NCI-H187 treated with DMSO at 0.1 percent for 48 hours (cell line): ENCODE measurements around the gene YPEL5.
"Not testable (repeated sequence)": the region's sequence is repeated elsewhere in the genome, so short reads cannot be mapped to it uniquely, and the experiment has no call there.

Experiments used
- DNase-seq: peaks from one replicate; lab custom pipeline; 2025; lab: John Stamatoyannopoulos, UW

Gene YPEL5

DNA sequence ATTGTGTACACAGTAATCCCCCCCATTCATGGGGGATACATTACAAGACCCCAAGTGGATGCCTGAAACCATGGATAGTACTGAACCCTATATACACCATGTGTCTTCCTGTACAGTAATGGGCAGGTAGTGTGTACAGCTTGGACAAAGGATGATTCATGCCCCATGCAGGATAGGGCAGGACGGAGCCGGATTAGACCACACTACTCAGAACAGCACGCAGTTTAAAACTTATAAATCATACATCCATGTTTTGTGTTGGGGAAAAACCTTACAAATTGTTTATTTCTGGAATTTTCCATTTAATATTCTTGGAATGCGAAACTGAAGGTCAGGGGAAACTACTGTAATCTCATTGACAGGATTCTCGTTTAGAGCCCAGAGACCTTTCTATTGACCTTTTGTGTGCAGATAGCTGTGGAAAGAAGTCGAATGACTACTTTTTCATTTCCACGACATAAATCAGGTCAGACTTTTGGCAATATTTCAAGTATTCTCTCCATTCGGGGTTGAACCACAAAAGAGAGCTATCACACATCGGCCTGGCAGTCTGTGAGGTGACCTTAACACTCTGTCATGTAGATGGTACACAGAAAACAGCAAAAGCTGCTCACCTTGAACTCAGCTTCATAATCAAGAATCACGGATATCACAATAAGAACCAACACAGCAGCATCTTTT is 9.9 kb upstream of the YPEL5 start:
- no peak for DNase-seq

- no peak for DNase-seq
Measured at GRCh38 chr2:30139131-30139870, 7.5 kb upstream of the YPEL5 start.

DNA sequence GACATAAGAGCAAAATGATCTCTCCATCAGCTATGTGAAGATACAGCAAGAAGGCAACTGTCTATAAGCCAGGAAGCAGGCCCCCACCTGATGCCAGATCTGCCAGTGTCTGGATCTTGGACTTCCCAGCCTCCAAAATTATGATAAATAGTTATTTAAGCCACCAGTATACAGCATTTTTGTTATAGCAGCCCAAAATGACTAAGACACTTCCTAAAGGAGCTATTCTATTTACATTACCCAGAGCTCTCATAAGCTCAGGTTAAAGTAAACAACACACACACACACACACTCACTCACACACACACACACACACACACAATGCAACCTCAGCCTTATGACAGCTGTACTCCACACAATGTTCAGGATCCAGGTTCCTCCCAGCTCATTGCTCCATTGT is 5.7 kb upstream of the YPEL5 start:
- DNase-seq: no peak

DNA sequence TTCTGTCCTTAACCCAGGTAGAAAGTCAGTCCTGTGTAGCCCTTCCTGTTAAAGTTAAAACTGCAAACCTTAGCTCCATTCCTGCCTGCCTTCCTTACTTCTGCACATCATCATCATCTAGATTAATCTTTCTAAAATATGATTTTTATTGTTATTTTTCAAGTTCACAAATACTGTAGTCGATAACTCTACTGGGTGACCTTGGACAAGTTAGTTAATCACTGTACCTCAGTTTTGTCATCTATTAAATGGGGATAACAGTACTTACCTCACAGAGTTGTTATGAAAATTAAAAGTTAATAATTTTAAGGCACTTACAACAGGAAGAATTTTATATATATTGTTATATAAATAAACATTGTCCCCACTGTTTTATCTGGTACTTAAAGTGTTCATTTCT is 2.5 kb upstream of the YPEL5 start:
- DNase-seq: no peak

- not testable (repeated sequence) for DNase-seq
Measured at GRCh38 chr2:30144951-30145350, 1.9 kb upstream of the YPEL5 start.

GRCh38 chr2:30145826-30146336 is 926 bp upstream of the YPEL5 start:
- no peak for DNase-seq

GRCh38 chr2:30147196-30147714 is 448 bp downstream of the YPEL5 start:
- DNase-seq: no peak

DNA sequence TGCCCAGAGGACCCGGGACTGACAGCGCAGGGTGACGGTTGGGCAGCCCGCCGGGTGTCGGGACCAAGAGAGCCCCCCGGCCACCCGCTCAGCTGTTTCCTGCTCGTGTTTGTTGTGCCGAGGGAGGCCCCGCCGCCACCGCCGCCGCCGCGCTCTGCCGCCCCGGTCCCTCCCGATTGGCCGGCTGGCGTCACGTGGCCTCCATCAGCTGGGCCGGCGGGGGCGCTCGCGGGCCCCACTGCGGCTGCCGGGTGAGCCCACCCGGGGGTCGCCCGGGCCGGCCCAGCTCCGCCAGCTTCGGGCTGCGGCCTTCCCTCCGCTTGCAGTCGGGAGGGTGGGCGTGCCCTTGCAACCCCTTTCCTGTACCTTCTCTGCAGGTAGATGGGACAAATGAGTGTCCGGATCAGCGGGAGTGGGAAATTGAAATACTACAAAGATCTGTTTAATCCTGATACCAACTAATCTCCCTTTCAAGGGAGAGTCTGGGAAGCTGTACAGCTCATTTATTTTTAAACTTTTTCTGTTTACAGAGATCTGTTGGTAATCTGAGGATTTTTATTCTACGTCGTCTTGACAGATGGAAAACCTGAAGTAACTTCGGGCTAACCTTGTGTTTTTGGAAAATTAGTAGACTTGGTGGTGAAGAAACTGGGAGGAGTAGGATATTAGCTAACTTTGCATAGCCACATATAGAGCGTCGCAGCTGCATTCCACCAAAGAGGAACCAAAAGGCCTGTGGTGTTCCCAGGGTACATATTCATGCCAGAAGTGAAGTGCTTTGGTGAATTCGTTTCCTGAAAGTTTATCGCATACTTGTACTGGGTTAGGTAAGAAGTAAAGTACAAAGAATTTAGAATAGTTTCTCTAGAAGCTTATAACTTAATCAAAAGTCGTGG is 1.2 kb downstream of the YPEL5 start:
- peak; percentile 12 for DNase-seq

- DNase-seq: no peak
Measured at GRCh38 chr2:30148850-30149249, 2.0 kb downstream of the YPEL5 start.

- no peak for DNase-seq
Measured at GRCh38 chr2:30149513-30149912, 2.7 kb downstream of the YPEL5 start.

DNA sequence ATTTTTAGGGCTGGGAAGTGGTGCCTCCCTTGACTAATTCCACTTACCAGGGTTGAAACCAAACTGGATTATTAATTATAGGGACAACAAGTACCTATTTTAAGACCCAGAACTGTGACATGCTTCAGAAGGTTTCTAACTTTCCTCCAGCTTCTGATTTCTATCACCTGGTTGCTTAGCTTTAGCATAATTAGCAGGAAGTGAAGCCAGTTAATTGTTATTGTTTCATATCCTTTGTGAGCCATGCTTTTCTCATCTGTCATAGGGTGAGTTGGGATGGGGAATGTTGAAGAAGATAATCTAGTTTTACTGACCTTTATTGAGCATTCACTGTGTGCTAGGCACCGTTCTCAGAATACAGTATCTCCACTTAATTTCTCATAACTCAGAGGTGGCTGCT is 3.2 kb downstream of the YPEL5 start:
- no peak for DNase-seq

DNA sequence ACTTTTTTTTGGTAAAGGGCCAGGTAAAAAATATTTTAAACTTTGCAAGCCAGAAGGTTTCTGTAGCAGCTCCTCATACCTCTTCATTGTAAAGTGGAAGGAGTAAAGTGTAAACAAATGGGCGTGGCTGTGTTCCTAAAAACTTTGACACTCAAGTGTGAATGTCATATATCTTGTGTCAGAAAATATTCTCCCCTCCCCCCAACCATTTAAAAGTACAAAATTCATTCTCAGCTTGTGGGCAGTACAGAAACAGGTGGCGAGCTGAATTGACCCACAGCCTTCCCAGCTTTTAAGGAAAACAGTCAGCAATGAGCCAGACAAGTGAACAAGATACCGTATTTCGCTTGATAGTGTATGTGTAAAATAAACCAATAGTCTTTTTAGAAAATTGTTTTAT is 4.0 kb downstream of the YPEL5 start:
- no peak for DNase-seq

DNA sequence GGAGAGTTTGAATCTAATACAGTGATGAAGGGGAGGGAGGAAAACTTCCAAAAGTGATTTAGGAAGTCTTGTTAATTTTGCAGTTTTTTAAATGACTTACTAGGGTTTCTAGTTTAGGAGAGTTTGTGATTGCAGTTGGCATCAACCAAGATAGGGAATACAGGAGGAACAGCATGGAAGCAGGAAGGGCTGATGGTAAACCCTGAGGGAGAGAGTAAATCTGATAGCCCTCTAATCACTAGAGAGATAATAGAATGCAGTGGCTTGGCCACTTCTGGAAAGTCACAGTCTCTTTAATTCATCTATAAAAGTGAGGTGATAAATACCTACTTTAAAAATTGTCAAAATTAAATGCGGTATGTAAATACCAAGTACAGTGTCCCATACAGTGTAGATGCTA is 5.6 kb downstream of the YPEL5 start:
- no peak for DNase-seq

GRCh38 chr2:30155202-30155601 is 8.4 kb downstream of the YPEL5 start:
- no peak for DNase-seq

DNA sequence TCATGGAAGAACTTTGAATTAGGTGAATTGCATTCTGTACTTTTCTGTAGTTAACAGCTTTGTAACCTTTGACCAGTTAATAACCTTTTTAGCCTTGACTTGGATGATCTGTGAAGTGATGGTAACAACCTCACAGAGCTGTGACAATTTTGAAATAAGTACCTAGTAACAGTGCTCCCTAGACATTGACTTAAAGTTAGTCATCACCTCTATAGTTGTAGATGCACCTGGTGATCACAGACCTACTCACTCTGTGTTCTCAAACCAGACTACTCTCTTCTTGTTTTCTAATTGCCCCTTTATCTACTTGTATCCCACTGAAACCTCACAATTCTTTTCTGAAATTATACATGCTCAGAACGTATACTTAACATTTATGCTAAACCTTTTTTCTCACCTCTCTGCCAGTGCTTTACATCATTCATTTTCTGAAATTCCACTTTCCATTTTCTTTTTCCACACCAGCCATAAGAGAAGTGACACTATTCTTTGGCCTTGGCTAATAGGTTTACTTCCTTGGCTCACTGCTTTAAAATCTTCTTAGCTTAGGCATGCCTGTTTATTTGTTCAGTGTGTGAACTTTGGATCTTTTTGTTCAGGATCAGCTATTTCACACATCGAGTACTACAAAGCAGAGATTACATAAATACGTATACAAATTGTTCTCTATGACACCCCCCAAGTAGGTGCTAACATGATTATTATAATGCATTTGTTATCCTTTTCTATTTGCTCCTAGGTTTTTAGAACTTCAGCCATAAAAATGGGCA is 9.3 kb downstream of the YPEL5 start:
- DNase-seq: no peak

GRCh38 chr2:30157616-30158015 is 10.8 kb downstream of the YPEL5 start:
- DNase-seq: no peak

GRCh38 chr2:30159766-30160165 is 13.0 kb downstream of the YPEL5 start:
- no peak for DNase-seq

DNA sequence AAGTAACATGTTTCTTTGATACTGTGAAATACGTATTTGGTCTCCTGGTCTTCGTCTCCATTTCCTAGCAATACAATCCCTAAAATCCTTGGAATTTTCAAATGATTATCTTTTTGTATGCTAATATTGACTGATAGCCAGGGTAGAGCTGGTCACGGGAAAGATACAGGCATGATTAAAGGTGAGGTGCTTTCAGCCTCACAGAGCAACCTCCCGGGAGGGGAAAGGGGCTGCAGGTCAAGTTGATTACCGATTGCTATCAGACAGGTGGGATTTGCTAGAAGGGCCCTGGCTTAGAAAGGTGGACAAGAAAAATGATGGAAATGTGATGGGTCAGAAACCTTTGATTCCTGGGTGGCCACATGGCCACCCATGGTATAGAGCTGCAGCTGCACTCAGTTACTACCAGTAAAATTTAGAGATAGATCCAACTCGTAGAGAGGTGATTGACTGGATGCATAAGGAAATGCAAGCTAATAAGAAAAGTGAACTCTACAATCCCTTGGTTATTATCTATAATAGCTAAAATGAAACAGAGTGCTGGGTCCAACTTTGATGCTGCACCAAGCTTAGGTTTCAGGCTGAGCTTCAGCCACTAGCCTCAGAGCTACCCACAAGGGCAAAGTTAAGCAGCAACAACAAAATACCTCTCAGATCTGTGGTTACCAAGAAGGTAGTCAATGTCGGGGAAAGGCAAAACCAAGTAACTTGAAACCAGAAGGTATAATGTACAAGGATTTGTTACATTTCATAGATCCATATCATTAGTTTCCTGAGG is 15.3 kb downstream of the YPEL5 start:
- no peak for DNase-seq

DNA sequence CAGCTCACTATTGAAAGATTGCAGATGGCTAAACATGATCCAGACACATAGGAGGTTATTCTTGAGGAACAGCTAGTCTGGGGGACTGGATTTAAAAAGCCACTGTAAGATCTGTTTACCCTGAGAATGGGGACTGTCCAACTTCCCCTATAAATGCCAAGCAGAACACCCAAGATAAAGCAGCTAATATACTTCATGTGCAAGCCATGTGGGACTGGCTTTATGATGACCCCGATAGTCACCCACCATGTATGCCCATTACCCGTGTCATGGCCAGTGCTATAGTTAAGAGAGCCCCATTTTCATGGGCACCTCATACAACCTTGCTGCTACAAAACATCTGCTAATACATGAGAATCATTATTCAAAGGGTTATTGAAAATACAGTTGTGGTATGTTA is 16.0 kb downstream of the YPEL5 start:
- DNase-seq: no peak

DNA sequence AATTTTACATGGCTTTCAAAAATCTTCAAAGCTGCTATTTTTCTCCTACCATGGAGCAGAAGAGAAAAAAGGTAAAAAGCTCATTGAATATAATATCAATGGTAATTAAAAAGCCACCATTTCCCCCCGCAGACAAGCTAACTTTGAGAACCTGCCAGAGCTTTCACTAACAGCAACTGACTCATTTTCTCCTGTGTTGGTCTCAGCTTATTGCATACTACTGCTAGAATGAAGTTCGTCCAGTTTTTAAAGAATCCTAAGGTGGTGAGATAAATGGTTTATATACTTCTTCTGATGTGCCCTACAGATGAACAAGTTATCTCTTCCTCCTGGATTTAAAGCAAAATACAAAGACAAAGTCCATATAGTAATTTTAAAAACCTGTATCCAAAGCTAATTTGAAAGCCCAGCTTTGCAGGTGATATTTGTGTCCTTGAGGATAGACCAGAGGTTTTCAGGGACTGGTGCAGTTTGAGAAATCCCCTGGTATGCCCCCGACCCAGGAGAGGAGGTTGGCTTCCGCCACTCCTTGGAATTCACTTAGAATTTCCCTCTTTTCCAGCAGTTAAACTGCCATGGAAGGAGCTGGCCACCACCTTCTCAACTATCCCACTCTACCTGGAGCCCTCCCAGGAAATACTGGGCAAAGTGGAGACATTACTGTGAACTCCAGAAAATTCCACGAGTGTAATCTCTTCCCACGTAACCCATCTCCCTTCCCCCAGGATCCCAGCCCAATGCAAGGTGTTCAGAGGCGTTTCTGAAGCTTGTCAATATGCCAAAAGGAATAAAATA is 17.5 kb downstream of the YPEL5 start:
- no peak for DNase-seq
